NCI-H1092 treated with DMSO at 0.1 percent for 48 hours (cell line): ENCODE data around the gene MED10.

ENCODE experiments used
- DNase-seq: peaks from one replicate; lab custom pipeline; 2025; lab: John Stamatoyannopoulos, UW

The MED10 gene

DNA sequence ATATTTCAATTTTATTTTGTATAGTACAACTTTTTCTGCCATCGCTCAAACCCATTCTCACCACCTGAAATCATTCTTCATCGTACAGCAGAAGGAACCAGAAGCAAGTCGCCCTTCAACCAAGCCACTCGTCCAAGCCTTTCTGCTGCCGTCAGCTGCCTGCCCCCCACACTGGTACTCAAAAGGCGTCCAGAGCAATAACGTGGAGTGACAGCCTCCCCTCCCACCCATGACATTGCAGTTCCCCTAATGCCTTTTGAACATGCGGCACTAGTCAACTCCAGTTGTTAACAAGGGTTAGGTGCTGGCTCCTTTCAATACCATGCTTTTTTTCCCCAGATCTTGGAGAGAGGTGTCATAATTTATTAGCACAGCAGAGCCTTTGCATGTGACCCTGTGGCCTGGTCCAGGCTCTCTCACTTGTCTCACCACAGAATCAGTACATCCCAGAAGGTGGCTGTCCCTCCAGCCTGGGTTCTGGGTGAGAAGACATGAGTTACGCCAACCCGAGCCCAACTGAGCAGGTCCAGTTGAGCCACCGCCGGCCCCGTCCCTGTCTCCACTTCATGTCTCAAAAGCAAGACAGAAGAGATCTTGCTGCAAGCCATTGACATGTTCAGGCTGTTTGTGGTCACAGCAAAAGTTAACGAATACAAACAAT, 20.4 kb upstream of the MED10 start:
- no peak for DNase-seq

DNA sequence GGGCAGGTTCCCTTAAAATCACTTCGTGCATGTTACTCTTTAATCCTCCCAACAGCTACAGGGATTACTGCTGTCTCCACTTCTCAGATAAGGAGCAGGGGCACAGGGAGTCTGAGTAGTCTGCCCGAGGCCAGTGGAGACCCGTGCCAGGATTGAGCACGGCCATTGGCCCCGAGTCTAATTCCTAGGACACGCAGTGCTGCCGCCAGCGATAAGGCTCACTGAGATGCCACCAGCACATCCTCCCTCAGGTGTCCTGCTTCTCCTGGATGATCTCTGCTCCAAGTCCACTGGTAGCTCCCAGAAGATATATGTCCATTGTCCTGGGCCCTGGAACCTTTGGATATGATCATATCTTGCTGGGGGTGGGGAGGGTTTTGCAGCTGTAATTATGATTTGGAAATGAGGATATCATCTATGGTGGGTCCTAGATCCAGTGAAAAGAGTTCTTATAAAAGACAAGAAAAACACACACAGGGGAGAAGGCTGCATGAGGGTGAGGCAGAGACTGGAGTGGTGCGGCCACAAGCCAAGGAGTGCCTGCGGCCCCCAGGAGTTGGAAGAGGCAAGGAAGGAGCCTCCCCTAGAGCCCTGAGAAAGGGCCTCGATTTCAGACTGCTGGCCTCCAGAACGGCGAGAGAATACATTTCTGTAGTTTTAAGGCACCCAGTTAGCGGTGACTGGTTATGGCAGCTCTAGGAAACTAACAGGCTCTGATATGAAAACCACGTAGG, 19.4 kb upstream of the MED10 start:
- no peak for DNase-seq

DNA sequence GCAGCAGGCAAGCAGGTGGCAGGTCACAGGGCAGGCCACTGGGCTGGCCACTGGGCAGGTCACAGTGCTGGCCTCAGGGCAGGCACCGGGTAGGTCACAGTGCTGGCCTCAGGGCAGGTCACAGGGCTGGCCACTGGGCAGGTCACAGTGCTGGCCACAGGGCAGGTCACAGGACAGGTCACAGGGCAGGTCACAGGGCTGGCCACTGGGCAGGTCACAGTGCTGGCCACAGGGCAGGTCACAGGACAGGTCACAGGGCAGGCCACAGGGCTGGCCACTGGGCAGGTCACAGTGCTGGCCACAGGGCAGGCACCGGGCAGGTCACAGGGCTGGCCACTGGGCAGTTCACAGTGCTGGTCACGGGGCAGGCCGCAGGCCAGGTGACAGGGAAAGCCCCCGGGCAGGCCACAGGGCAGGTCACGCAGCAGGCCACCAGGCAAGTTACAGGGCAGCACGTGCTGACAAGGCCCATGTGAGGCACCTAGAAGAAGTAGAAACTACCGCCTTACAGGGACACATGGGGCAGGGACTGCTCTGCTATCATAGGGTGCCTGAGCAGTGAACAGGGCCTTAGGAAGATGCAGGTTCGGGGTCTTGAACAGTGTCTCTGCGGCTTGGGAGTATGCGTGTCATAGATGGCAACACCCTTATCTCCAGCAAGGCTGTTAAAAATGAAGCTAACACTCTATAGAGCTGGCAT, 18.6 kb upstream of the MED10 start:
- no peak for DNase-seq

DNA sequence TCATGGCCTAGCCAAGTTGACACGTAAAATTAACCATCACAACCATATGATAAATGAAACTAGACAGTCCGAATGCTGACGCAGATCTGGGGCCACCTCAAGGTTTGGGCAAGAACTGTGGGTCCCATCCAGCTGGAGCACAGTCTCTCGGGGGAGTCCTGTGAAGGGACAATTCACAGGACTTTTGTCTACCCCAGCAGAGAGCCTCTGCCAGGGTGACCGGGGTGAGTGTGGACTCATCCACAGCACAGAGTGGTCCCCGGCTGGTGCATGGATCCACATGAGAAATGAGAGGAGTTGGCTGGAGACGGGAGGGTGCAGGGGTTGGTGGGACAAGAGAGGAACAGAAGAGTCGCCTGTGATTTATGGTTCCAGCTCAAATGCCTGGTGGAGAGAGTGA, 17.7 kb upstream of the MED10 start:
- no peak for DNase-seq

DNA sequence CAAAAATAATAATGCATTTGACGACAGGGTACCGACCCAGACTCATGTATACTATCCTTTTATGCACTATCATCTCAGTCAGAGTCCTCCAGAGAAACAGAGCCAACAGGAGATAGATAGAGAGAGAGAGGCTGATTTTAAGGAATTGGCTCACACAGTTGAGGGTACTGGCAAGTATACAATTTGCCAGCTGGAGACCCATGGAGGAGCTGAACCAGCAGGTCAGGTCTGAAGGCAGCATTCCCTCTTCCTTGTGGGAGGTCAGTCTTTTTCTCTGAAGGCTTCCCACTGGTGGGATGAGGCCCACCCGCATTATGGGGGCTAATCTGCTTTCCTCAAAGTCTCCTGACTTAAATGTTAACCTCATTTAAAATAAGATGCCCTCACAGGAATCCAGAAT, 17.3 kb upstream of the MED10 start:
- no peak for DNase-seq

DNA sequence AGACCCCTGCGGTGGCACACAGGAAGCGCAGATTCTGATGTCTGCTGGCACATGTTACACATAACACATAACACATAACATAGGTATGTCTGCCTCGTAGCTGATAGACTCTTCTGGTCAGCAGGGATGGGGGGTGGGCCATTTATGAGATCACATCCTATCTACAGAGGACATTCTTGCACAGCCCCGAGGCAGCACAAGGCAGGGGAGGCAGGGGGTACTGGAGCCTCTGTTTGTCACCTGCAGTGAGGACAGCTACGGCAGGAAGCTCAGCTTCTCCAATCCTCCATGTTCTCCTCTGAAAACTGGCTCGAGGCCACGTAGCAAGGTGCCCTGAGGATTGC, 16.7 kb upstream of the MED10 start:
- DNase-seq, result no peak

DNA sequence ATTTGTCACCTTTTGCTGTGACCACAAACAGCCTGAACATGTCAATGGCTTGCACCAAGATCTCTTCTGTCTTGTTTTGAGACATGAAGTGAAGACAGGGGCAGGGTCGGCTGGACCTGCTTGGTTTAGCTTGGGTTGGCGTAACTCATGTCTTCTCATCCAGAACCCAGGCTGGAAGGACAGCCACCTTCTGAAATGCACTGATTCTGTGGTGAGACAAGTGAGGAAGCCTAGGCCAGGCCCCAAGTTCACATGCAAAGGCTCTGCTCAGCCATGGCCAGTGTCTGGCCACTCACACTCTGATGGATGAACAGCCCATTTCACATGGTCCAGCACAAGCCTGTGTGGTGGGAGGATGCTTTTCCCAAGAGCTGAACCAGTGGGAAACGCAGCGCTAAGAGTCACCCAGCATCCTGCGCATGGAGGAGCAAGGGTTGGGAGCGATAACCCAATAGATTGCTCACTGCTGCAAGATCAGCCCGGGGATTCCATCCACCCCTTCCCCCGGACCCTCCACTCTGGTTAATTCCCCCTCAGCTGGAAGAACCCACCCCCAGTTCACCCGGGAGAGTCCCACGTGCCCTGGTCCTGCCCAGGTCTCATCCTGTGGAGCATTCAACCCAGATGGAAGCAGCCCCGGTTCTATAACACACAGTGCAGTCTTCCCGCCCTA, 16.2 kb upstream of the MED10 start:
- no peak for DNase-seq

DNA sequence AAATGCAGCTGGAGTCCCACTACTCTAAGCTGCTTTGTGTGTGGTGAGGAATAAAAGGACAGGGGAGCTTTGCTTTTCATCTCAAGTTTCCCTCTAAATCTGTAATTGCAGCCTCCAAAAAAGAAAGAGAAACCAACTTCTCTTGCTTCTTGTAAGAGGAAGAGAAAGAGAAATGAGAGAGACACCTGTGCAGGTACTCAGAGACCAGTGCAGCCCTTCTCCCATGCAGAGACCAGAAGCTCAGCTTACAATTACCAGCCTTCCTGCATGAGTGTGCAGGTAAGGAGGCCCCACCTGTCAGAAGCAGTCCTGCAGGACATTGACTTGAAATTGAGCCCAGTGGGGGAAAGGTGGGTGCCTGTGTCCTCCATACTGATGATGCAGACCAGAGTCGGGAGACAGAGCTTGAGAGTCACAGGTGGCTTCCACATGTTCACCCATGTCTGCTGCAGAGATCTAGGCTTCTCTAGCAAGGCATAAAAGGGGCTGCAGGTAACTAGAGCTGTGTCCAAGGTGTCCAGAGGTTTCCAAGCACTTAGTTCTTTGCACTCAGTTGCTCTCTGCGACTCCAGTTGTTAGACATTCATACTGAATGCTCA, 15.3 kb upstream of the MED10 start:
- no peak for DNase-seq

DNA sequence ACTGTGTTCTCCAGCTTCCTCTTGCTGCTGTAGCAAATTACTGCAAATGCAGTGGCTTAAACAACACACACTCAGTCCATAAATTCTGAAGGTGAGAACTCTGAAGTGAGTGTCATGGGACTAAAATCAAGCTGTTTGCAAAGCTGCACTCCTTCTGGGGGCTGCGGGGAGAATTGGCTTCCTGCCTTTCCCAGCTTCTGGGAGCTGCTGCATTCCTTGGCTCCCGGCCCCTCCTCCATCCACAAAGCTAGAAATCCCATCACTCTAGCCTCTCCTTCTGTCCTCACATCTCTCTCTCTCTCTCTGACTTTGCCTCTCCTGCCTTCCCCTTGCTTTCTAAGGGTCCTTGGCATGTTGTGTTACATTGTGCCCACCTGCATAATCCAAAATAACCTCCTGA, 14.2 kb upstream of the MED10 start:
- no peak for DNase-seq

DNA sequence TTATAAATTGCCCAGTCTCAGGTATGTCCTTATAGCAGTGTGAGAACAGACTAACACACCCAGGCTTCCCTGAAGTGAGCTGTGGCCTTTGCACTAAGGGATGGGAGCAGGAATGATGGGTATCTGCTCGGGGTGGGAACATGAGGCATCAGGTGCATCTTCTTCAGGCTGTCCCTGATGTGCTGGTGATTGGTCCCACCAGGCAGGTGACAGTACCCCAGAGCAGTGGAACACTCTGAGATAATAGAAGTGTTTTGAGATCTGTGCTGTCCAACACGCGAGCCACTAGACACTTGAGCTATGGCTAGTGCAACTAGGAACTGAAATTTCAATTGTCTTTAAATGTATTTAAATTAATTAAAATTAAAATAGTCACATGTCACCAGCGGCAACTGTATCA, 12.8 kb upstream of the MED10 start:
- no peak for DNase-seq

DNA sequence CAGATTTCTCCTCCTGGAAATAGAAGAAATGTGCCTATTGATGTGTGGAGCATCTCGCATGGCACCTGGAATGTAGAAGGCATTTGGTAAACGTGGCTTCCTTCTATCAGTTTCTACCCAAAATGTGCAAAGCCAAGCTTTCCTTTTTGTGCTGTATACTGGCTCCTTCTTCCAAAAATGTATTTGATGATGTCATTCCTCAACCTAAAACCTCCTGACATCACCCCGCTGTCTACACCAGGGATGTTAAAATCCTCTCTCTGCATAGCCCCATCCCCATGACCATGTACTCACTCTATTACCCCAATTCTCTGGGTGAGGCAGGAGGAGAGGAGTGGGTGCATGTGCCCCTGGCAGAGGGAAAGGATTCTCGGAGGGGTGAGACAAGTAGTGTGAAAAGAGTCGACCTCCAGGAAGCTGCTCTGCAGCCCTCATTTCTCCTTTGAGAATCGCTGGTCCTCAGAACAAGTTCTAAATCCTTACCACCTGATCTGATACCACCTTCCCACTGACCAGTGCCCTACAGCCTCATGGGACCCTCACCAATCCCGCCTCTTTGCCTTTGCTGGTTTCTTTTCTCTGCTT, 11.7 kb upstream of the MED10 start:
- no peak for DNase-seq

DNA sequence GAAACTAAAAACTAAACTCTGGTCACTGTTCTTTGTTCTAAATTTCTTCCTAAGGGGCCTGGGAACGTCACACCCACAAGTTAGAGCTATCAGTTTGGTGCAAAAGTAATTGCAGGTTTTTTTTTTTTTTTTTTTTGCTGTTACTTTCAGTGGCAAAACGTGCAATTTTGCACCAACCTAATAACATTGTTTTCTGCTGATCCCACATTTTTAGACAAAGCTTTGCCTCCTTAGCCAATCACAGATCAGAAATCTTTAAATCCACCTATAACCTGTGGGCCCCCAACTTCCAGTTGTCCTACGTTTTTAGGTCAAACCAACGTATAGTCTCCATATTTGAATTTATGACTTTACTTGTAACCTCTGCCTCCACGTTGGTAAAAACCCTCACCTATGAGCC, 11.1 kb upstream of the MED10 start:
- no peak for DNase-seq

DNA sequence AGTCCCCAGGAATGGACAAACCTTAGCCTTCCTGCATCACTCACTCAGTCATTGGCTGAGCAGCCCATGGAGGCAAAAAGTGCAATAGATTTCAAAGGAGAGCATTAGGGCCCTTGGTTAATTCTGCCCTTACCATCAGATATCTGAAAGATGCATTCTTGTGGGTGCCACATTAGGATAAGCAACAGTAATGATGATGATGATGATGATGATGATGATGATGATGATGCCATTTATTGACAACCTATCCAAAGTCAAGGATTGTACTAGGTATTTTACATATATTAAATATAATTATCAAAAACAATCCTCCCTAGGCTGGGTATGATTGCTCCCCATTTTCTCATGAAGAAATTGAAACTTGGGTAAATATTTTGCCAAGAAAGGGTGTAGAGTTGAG, 9.6 kb upstream of the MED10 start:
- no peak for DNase-seq

DNA sequence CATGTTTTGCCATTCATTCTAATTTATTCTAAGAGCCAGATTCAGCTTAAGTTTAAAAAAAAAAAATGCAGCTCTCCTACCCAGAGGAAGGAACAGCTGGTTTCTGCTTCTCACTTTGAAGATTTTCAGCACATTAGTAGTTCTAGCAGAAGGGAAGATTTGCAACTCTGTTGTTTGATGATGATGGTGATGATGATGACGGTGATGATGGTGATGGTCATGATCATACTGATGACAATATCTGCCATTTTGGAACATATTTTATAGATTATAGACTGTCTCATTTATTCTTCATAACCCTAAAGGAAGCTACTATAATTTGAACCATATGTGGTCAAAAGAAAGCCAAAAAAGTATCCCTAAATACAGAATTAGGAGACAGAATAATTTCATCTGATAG, 7.9 kb upstream of the MED10 start:
- DNase-seq, result no peak

DNA sequence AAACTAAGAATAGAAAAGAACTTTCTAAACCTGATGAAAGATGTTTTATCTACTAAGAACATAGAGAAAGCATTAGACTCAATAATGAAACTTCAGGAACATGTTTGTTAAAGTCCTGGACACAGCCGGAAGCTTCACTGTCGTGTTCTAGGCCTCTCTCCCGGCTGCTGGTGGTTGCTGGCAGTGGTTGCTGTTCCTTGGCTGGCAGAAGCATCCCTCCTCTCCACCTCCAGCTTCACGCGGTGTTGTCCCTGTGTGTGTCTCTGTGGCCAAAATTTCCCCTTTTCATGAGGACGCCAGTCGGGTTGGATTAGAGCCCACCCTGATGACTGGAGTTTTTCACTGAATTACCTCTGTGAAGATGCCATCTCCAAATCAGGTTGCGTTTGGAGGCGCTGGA, 6.5 kb upstream of the MED10 start:
- no peak for DNase-seq

DNA sequence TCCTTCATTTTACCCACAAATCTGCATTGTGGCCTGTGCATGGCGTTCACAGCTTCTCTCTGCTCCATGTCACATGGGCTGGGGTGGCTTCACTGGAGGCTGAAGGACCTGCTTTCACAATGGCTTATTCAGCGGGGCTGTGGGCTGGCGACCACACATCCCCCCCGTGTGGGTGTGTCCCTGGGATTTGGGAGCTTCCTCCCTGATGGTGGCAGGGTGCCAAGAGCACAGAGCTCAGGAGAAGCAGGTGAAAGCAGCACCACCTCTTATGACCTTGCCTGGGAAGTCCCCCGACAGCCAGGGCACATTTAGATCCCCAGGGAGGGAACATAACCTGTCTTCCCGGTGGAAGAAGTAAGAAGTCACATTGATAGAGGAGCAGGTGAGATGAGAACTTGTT, 5.0 kb upstream of the MED10 start:
- DNase-seq, result no peak

DNA sequence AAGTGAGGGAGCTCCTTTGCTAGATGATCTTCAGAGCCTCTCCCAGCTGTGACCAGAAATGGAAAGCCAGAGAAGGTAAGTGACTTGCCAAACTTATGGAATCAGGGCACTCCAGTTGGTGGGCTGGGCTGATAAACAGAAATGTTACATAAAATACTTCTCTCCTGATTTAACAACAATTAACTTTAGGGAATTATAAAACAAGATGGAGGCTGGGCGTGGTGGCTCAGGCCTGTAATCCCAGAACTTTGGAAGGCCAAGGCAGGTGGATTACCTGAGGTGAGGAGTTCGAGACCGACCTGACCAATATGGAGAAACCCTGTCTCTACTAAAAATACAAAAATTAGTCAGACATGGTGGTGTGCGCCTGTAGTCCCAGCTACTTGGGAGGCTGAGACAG, 899 bp upstream of the MED10 start:
- DNase-seq, result no peak

DNA sequence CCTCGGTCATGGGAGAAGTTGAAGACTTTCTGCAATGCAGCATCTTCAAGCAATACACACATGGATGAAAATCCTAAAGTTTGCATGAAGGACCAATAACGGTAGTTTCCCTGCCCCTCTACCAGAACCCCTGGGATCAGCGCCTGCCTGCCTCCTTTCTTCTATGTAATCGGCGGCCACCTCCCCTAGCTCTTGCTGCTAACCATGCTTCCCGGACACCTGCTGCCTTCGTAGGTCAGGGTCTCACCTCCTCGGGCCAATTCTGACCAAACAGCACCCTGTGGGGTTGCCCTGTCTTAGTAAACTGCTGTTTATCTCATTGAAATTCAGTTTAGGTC, 388 bp upstream of the MED10 start:
- DNase-seq, result no peak

DNA sequence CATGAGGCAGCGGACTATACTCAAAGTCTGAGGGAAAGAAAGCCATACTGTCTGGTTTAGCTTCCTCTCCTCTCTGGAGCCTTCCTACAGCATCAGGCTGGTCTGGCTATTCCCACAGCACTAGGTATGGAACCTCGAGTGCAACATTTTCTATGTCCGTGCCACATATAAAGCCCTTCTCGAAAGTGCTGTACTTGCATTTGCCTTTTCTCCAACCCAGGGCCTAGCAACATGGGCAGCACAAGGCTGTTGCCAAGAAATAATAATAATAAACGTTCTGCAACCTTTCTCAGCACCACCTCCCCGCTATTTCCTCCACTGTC, 804 bp downstream of the MED10 start:
- DNase-seq, result no peak

DNA sequence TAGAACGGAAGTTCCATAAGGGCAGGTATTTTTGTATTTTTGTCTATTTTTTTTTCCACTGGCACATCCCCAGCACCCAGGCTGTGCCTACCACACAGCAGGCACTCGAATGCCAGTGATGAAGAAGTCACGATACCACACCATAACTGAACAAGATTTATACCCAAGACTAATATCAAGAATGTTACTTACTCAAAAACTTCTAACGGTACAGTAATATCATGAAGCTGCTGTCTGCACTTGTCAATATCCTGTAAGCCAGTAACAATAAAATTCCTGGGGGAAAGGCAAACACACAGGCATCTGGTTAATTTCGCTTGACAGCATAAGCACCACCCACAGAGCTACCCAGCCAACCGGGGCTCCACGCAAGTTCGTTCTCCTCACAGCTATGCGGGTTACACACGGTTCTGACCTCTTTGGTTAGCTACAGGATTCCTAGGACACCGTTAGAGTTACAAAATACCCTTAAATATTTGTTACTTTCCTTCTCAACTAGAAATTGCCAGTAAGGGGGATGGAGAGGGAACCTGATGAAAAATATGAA, 1.3 kb downstream of the MED10 start:
- DNase-seq, result no peak

DNA sequence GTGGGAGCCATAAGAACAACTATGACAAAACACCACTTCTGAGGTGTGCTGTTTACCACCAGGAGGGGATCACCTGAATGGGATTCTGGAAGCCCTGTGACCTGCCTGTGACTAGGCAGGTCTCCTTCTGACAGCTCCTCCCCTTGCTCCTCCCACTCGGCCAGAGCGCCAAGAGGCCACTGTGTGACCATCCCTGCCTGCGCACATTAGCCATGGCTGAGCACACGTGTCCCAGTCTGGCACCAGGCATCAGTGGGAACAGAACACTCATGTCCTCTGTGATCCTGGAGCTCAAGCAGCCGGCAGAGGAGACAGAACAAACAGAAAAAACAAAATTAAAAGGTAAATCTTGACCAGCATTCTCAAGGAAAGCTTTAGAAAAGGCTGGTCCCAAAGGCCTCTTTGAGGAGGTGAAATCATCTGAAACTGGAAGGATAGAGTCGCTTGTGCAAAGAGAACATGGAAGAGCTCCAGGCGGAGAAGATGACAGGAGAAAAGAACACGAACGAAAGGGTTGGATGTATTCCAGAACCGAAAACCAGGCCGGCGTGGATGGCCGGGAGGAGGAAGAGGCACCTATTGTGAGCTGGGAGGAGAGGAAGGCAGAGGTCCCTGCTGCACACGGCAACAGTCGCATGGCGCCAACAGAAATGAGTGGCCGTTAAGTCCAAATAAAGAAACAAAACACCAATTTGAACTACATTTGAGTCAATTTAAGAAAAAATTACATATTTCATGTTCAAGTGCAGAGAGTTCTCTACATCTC, 5.1 kb downstream of the MED10 start:
- no peak for DNase-seq
